H1 (cell line): ENCODE measurements around the gene UFM1. TPM values are rescaled to one million over a fixed set of nuclear protein-coding genes. Genes with fewer than 3 reads are reported as not detected.

Experiments used
- CTCF ChIA-PET: fragments of 300-600 bp; sonication (Branson Sonifier 250); formaldehyde crosslinking; loops from one replicate; lab custom pipeline; 2021; ENCODE audit not compliant: partially characterized antibody; lab: Charles Lee
- POLR2A ChIA-PET: fragments of 300-600 bp; sonication (Branson Sonifier 250); formaldehyde crosslinking; loops from one replicate; lab custom pipeline; 2021; ENCODE audit warnings: inconsistent platforms; ENCODE audit not compliant: partially characterized antibody; lab: Charles Lee
- DNase-seq, 2 experiments: peaks; one replicate each; pipeline versions ENCODE4 v3.0.0 to v3.0.0-alpha.2; 2010 to 2022; ENCODE audit warnings: low spot score in 2 of 2, low read depth in 1 of 2, mixed read lengths in 1 of 2
- FAIRE-seq: peaks from 2 replicates; lab custom pipeline; 2011; peaks lifted over from hg19 to GRCh38; lab: Jason Lieb, UNC
- H2AFZ ChIP-seq: 2 replicates; pipeline ENCODE4 v1.8.1; 2012; ENCODE audit warnings: low read length, inconsistent platforms
- H2AK5ac ChIP-seq: 2 replicates; pipeline ENCODE4 v1.6.1; 2013; ENCODE audit warnings: low read depth, low read length
- H2BK120ac ChIP-seq: replicated peaks from 2 replicates; pipeline ENCODE3; 2013; ENCODE audit warnings: low read depth, low read length, inconsistent platforms
- H2BK12ac ChIP-seq: 2 replicates; pipeline ENCODE4 v1.6.1; 2013; ENCODE audit warnings: low read depth, low read length
- H2BK15ac ChIP-seq: 2 replicates; pipeline ENCODE4 v1.6.1; 2013; ENCODE audit warnings: low read length
- H2BK20ac ChIP-seq: 2 replicates; pipeline ENCODE4 v1.6.1; 2013; ENCODE audit warnings: low read length
- H2BK5ac ChIP-seq: 2 replicates; pipeline ENCODE4 v1.6.1; 2013; ENCODE audit warnings: low read depth, low read length
- H3K14ac ChIP-seq: 2 replicates; pipeline ENCODE4 v1.6.1; 2013; ENCODE audit warnings: inconsistent platforms; ENCODE audit not compliant: insufficient read length
- H3K18ac ChIP-seq: 2 replicates; pipeline ENCODE4 v1.6.1; 2013; ENCODE audit warnings: low read length; ENCODE audit errors: extremely low read depth
- H3K23ac ChIP-seq: 2 replicates; pipeline ENCODE4 v1.6.1; 2013; ENCODE audit warnings: inconsistent platforms; ENCODE audit not compliant: insufficient read length
- H3K23me2 ChIP-seq: 2 replicates; pipeline ENCODE4 v1.6.1; 2013; ENCODE audit warnings: low read depth, low read length
- H3K27ac ChIP-seq: 2 replicates; pipeline ENCODE4 v1.6.1; 2011; ENCODE audit warnings: low read depth, low read length, inconsistent platforms
- H3K27me3 ChIP-seq, 4 experiments: replicated peaks in 1 of 4; 1 replicate in 1 of 4; 2 replicates in 3 of 4; pipeline versions ENCODE4 v1.6.1 to v1.8.1; 2011 to 2013; ENCODE audit warnings: low read length in 3 of 4, mild to moderate bottlenecking in 3 of 4, inconsistent platforms in 2 of 4, mixed read lengths in 2 of 4, moderate library complexity in 1 of 4; ENCODE audit not compliant: control insufficient read depth in 3 of 4, insufficient read depth in 3 of 4; ENCODE audit errors: extremely low read depth in 1 of 4
- H3K36me3 ChIP-seq, 4 experiments: 2 replicates each; pipeline versions ENCODE4 v1.6.1 to v1.8.1; 2011 to 2013; ENCODE audit warnings: mild to moderate bottlenecking in 4 of 4, low read length in 3 of 4, moderate library complexity in 2 of 4, control low read depth in 1 of 4, inconsistent platforms in 1 of 4; ENCODE audit not compliant: insufficient read depth in 4 of 4, control insufficient read depth in 2 of 4
- H3K4ac ChIP-seq: replicated peaks from 2 replicates; pipeline ENCODE3; 2013; ENCODE audit warnings: low read length, low read depth, mixed read lengths, inconsistent platforms; ENCODE audit not compliant: insufficient read length
- H3K4me1 ChIP-seq, 4 experiments: replicated peaks in 1 of 4; 1 replicate in 1 of 4; 2 replicates in 3 of 4; pipeline versions ENCODE4 v1.6.1 to v1.8.1; 2011 to 2013; ENCODE audit warnings: low read length in 3 of 4, inconsistent platforms in 2 of 4, mixed read lengths in 1 of 4; ENCODE audit not compliant: insufficient read depth in 4 of 4, control insufficient read depth in 3 of 4
- H3K4me2 ChIP-seq, 2 experiments: 2 replicates each; pipeline versions ENCODE4 v1.6.1 to v1.8.1; 2011 to 2013; ENCODE audit warnings: low read depth in 2 of 2, low read length in 2 of 2, control low read depth in 1 of 2, inconsistent platforms in 1 of 2, mild to moderate bottlenecking in 1 of 2; ENCODE audit not compliant: insufficient read depth in 1 of 2
- H3K4me3 ChIP-seq, 4 experiments: fragments of 200-600, 300-600 bp in 1 of 4; sonication (generic), shearing (Covaris generic), sonication (Bioruptor Twin) in 1 of 4; 2 replicates each; pipeline versions ENCODE4 v1.5.1 to v1.8.1; 2011 to 2016; ENCODE audit warnings: low read length in 4 of 4, low read depth in 3 of 4, control low read depth in 2 of 4, inconsistent platforms in 2 of 4, mild to moderate bottlenecking in 2 of 4, mixed read lengths in 1 of 4, moderate library complexity in 1 of 4; ENCODE audit not compliant: insufficient read depth in 2 of 4; ENCODE audit errors: extremely low read depth in 1 of 4
- H3K56ac ChIP-seq: replicated peaks from 2 replicates; pipeline ENCODE3; 2013; ENCODE audit warnings: low read depth, mild to moderate bottlenecking, mixed read lengths, low read length, inconsistent platforms; ENCODE audit not compliant: insufficient read length
- H3K79me1 ChIP-seq: 2 replicates; pipeline ENCODE4 v1.6.1; 2013; ENCODE audit warnings: low read depth, low read length, control low read depth
- H3K79me2 ChIP-seq, 2 experiments: 2 replicates each; pipeline versions ENCODE4 v1.6.1 to v1.8.1; 2012 to 2013; ENCODE audit warnings: low read length in 2 of 2, mild to moderate bottlenecking in 2 of 2, inconsistent platforms in 1 of 2; ENCODE audit not compliant: insufficient read depth in 2 of 2, control insufficient read depth in 1 of 2
- H3K9ac ChIP-seq, 4 experiments: replicated peaks in 1 of 4; 1 replicate in 1 of 4; 2 replicates in 3 of 4; pipeline versions ENCODE4 v1.6.1 to v1.8.1; 2011 to 2013; ENCODE audit warnings: low read depth in 3 of 4, low read length in 3 of 4, control low read depth in 2 of 4, mild to moderate bottlenecking in 2 of 4, moderate library complexity in 2 of 4, inconsistent platforms in 1 of 4; ENCODE audit errors: extremely low read depth in 1 of 4
- H3K9me3 ChIP-seq, 2 experiments: 2 replicates each; pipeline versions ENCODE4 v1.6.1 to v1.8.1; 2012 to 2013; ENCODE audit warnings: mild to moderate bottlenecking in 2 of 2, moderate library complexity in 2 of 2, control low read depth in 1 of 2, inconsistent platforms in 1 of 2, low read depth in 1 of 2, low read length in 1 of 2, mixed read lengths in 1 of 2; ENCODE audit not compliant: insufficient read depth in 2 of 2
- H4K20me1 ChIP-seq, 2 experiments: replicated peaks in 1 of 2; 2 replicates each; pipeline versions ENCODE3 to v1.8.1; 2011 to 2013; ENCODE audit warnings: inconsistent platforms in 2 of 2, low read length in 2 of 2, mild to moderate bottlenecking in 1 of 2; ENCODE audit not compliant: insufficient read depth in 2 of 2, control insufficient read depth in 1 of 2
- H4K5ac ChIP-seq: 2 replicates; pipeline ENCODE4 v1.6.1; 2013; ENCODE audit warnings: low read length, low read depth, mixed read lengths, inconsistent platforms; ENCODE audit not compliant: insufficient read length
- H4K8ac ChIP-seq: 2 replicates; pipeline ENCODE4 v1.8.0; 2013; ENCODE audit warnings: mild to moderate bottlenecking, moderate library complexity, low read length, inconsistent platforms; ENCODE audit not compliant: insufficient read depth; ENCODE audit errors: extremely low read depth
- H4K91ac ChIP-seq: replicated peaks from 2 replicates; pipeline ENCODE3; 2013; ENCODE audit warnings: low read length, mixed read lengths, inconsistent platforms; ENCODE audit not compliant: insufficient read length
- CTBP2 ChIP-seq: IDR thresholded peaks from 2 replicates; pipeline ENCODE4 v1.7.0; 2011; ENCODE audit warnings: borderline replicate concordance, mild to moderate bottlenecking, moderate library complexity, mixed read lengths, low read length; ENCODE audit not compliant: insufficient read depth, insufficient read length
- MAFK ChIP-seq: IDR thresholded peaks from 2 replicates; pipeline ENCODE4 v1.6.1; 2012; ENCODE audit warnings: low read depth, mild to moderate bottlenecking, improper control_type of control experiment, low read length
- SP1 ChIP-seq: IDR thresholded peaks from 2 replicates; pipeline ENCODE4 v1.6.1; 2011; ENCODE audit warnings: low read depth, low read length
- WGBS, 2 experiments: shearing (Covaris generic) in 1 of 2; methylation state at CpG; one replicate each; pipeline versions ENCODE4 v1.1.6 to v1.1.7; 2013 to 2015; ENCODE audit warnings: low lambda C conversion rate in 2 of 2, mixed read lengths in 2 of 2, inconsistent platforms in 1 of 2, low coverage in 1 of 2, missing lambda C conversion rate in 1 of 2; ENCODE audit not compliant: insufficient replicate concordance in 2 of 2, insufficient coverage in 1 of 2, insufficient read length in 1 of 2; ENCODE audit errors: extremely low coverage in 1 of 2, missing lambda C conversion rate in 1 of 2; 5-methylcytosine and 5-hydroxymethylcytosine counted together
- polyA plus RNA-seq, 7 experiments: library from polyadenylated mRNA; depleted of rRNA in 3 of 7; stranded (reverse) in 5 of 7; unstranded in 2 of 7; fragments of >200 nt in 5 of 7; fragments of 200-250 nt in 2 of 7; gene quantifications; 1 replicate in 5 of 7; 2 replicates in 1 of 7; 4 replicates in 1 of 7; pipeline versions ENCODE4 v1.2.1 to v1.2.3, GENCODE V29; 2011 to 2013; ENCODE audit warnings: missing spikeins in 2 of 7, mixed read lengths in 2 of 7
- total RNA-seq: library from RNA; stranded (reverse); fragmentation: NEBNext Ultra II Directional; extraction: Animal tissue kit (Norgen Biotek cat#: 25700); gene quantifications from 2 replicates; pipeline ENCODE4 v1.2.1, GENCODE V29; 2021

The UFM1 gene
- total and polyA plus RNA-seq, 2 of the 8 experiments (the other 6 are each of a cell fraction or from before 2014, with no cell fraction given) = 16.0 to 34.3 TPM

- H4K5ac ChIP-seq = no peak overlapping the region
- no peaks in the 10 kb centered on the region for H3K79me1 ChIP-seq
- H2BK12ac ChIP-seq = no peak overlapping the region
- H3K4me2 ChIP-seq = no peak overlapping the region
- H2AK5ac ChIP-seq = no peak overlapping the region
- H4K8ac ChIP-seq = no peak overlapping the region
- no peaks in the 10 kb centered on the region for H3K23me2 ChIP-seq
- H3K23ac ChIP-seq = no peak overlapping the region
- H2BK120ac ChIP-seq = no peak overlapping the region
- FAIRE-seq (no peak), DNase-seq (no peak)
- H2AFZ ChIP-seq = 0 out of 2 replicates have a peak overlapping the region, but pooled peaks have one; percentile 66
- no peak overlapping the region for H3K27ac ChIP-seq
- H2BK5ac ChIP-seq = no peak overlapping the region
- no peaks in the 10 kb centered on the region for H3K9me3 ChIP-seq
- H3K27me3 ChIP-seq = no peaks in the 10 kb centered on the region
- no peak overlapping the region for H3K14ac ChIP-seq
- no peak overlapping the region for H3K9ac ChIP-seq
- no peak overlapping the region for H2BK15ac ChIP-seq
- no peaks in the 10 kb centered on the region for H3K79me2 ChIP-seq
- POLR2A ChIA-PET = no interaction called here
- no peak overlapping the region for H2BK20ac ChIP-seq
- no peak overlapping the region for H3K4ac ChIP-seq
- no peak overlapping the region for H3K18ac ChIP-seq
- no peaks in the 10 kb centered on the region for H3K4me1 ChIP-seq
- H3K4me3 ChIP-seq = no peak overlapping the region
- no peak for TF ChIP-seq CTBP2
- no peak for TF ChIP-seq MAFK
- TF ChIP-seq SP1 = no peak
- H4K91ac ChIP-seq = no peak overlapping the region
- CTCF ChIA-PET = interaction anchor here (0.6 to 1.5 kb wide), 3 partner anchors 10 to 509 kb away, joined by 3 to 4 read pairs (median 3); no protein-coding TSS in a partner anchor
- H3K56ac ChIP-seq = no peak overlapping the region
- 85% methylated on average over 2 of the region's 2 CpGs; no CpG with 5 or more reads in 1 of the 2 experiments for WGBS, 2 experiments
- no peaks in the 10 kb centered on the region for H4K20me1 ChIP-seq
- no peaks in the 10 kb centered on the region for H3K36me3 ChIP-seq
Observed at GRCh38 chr13:38391341-38391740, 41.7 kb downstream of the UFM1 start.
